Type B pancreatic cell (in vitro differentiated cells): ENCODE measurements around the gene CRYBG2. TPM values are rescaled to one million over a fixed set of nuclear protein-coding genes. Genes with fewer than 3 reads are reported as not detected.
A peak's percentile ranks its signal among the peaks of the same experiment; 100 is the strongest.

Experiments
- DNase-seq: peaks from one replicate; pipeline ENCODE4 v3.0.0; 2021; ENCODE audit warnings: mixed read lengths; ENCODE audit not compliant: unreplicated experiment; ENCODE audit errors: extremely low spot score
- H3K27ac Mint-ChIP-seq: 2 replicates; pipeline ENCODE4 v1.8.0; 2021; ENCODE audit warnings: mild to moderate bottlenecking, mixed read lengths
- H3K27me3 Mint-ChIP-seq: 2 replicates; pipeline ENCODE4 v1.8.0; 2021; ENCODE audit warnings: mixed read lengths
- H3K36me3 Mint-ChIP-seq: 2 replicates; pipeline ENCODE4 v1.8.0; 2021; ENCODE audit warnings: mixed read lengths
- H3K4me1 Mint-ChIP-seq: one replicate; pipeline ENCODE4 v1.8.0; 2021; ENCODE audit warnings: mixed read lengths; ENCODE audit not compliant: unreplicated experiment
- H3K4me3 Mint-ChIP-seq: 2 replicates; pipeline ENCODE4 v1.8.0; 2021; ENCODE audit warnings: mild to moderate bottlenecking, mixed read lengths
- H3K9me3 Mint-ChIP-seq: 2 replicates; pipeline ENCODE4 v1.8.0; 2021; ENCODE audit warnings: mixed read lengths
- total RNA-seq: library from RNA; stranded (reverse); gene quantifications from 2 replicates; pipeline ENCODE4 v1.2.1, GENCODE V29; 2021; ENCODE audit warnings: low replicate concordance
- TF ChIP-seq, protein P1 (sequence below): fragments of 200-600 bp; sonication (generic); conservative IDR thresholded peaks from 2 replicates; pipeline ENCODE4 v1.5.0; 2021; ENCODE audit warnings: antibody characterized with exemption, mild to moderate bottlenecking

The CRYBG2 gene
- total RNA-seq, 1 donor from 2014 or later, result 20.0 TPM

DNA sequence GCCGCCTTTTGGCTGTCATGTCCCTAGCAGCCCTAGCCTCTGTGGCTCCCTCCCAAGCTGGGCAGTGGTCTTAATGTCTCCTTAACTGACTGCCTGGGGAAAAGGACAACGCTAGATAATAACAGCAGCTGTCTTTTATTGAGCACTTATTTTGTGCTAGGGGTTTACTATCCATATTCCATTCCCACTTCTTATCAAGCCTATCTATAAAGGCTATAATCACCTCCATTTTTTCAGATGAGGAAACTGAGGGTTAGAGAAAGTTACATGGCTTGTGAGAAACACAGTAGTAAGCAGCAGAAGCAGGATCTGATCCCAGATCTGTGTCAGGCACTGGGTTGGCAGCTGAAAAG, 67.9 kb downstream of the CRYBG2 start:
- no peaks in the 10 kb centered on the region for H3K27me3 Mint-ChIP-seq
- TF ChIP-seq, protein P1, sequence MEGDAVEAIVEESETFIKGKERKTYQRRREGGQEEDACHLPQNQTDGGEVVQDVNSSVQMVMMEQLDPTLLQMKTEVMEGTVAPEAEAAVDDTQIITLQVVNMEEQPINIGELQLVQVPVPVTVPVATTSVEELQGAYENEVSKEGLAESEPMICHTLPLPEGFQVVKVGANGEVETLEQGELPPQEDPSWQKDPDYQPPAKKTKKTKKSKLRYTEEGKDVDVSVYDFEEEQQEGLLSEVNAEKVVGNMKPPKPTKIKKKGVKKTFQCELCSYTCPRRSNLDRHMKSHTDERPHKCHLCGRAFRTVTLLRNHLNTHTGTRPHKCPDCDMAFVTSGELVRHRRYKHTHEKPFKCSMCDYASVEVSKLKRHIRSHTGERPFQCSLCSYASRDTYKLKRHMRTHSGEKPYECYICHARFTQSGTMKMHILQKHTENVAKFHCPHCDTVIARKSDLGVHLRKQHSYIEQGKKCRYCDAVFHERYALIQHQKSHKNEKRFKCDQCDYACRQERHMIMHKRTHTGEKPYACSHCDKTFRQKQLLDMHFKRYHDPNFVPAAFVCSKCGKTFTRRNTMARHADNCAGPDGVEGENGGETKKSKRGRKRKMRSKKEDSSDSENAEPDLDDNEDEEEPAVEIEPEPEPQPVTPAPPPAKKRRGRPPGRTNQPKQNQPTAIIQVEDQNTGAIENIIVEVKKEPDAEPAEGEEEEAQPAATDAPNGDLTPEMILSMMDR, result no peak
- H3K27ac Mint-ChIP-seq, result no peak overlapping the region
- H3K4me1 Mint-ChIP-seq, result peaks cover 35% of the 10 kb centered on the region
- no peaks in the 10 kb centered on the region for H3K9me3 Mint-ChIP-seq
- H3K4me3 Mint-ChIP-seq, result no peak overlapping the region
- peaks cover 6% of the 10 kb centered on the region for H3K36me3 Mint-ChIP-seq
- DNase-seq, result no peak

DNA sequence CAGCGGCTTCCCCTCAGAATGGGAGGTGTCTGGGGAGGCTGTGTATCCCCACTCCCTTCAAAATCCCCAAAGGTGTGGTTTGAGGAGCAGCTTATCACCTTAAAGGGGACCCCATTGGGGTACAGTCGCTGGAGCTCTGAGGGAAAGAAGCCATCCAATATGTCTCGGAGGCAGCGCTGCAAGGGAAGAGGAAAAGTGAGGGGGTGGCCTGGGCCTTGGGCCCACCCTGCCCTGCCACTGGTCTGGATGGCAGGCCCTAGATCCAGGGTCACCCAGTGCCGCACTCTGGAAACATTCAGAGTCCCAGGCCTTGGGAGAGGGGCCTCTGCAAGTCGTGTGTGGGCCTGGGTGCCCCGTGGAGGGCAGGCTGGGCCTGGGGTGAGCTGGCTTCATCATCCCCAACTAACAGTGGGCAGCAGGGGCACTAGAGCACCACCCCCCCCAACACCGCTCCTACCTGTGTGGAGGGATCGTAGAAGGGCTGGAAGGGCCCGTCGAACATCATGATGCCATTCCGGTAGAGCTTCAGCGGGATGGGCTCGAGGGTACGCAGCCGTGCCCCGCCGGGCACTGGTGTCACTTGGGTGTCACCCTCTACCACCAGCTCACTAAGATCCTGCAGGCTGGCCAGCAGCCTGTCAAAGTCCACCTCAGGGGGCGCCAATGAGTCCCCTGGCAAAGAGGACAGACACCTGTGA, 68.4 kb downstream of the CRYBG2 start:
- no peaks in the 10 kb centered on the region for H3K9me3 Mint-ChIP-seq
- TF ChIP-seq, protein P1, result peak; percentile 65
- H3K4me1 Mint-ChIP-seq, result peaks cover 34% of the 10 kb centered on the region
- no peaks in the 10 kb centered on the region for H3K27me3 Mint-ChIP-seq
- H3K4me3 Mint-ChIP-seq, result no peak overlapping the region
- no peak overlapping the region for H3K27ac Mint-ChIP-seq
- peaks cover 8% of the 10 kb centered on the region for H3K36me3 Mint-ChIP-seq
- DNase-seq, result no peak

DNA sequence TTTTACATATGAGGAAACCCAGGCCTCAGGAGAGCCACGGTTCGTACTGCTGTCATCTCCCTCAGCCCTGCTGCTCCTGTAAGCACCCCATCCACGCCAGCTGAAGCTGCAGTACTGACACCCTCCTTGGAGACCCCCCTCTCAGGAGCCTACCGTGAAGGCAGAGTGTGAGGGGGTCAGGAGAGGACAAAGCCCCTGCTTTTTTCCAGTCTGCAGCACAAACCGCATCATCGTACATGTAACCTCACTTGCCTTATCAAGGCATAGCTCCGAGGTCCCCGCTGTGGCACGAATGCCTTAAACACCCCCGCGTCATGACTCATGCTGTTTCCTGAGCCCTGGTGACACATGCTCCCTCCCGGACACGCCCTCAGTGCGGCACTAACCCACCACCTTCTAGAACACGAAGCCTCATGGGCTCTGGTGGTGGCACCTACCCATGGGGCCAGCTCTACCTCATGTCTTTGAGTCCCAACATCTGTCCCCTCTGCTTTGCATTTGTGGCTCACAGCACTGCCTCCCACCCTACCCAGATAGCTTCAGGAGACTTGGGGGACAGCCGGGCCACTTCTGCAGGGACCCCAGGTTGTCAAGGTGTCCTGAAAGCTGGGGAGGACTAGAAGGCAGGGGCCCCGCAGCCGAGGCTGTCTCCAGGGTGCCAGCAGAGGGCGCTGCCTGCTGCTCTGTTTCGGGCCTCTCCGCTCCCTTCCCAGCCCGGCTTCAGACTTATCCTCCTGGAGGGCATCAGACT, 69.2 kb downstream of the CRYBG2 start:
- H3K27ac Mint-ChIP-seq, result peak overlapping the region; percentile 79
- peaks cover 27% of the 10 kb centered on the region for H3K4me1 Mint-ChIP-seq
- TF ChIP-seq, protein P1, result peak; percentile 89
- no peaks in the 10 kb centered on the region for H3K27me3 Mint-ChIP-seq
- no peak for DNase-seq
- peak overlapping the region; percentile 63 for H3K4me3 Mint-ChIP-seq
- no peaks in the 10 kb centered on the region for H3K9me3 Mint-ChIP-seq
- H3K36me3 Mint-ChIP-seq, result peaks cover 8% of the 10 kb centered on the region

DNA sequence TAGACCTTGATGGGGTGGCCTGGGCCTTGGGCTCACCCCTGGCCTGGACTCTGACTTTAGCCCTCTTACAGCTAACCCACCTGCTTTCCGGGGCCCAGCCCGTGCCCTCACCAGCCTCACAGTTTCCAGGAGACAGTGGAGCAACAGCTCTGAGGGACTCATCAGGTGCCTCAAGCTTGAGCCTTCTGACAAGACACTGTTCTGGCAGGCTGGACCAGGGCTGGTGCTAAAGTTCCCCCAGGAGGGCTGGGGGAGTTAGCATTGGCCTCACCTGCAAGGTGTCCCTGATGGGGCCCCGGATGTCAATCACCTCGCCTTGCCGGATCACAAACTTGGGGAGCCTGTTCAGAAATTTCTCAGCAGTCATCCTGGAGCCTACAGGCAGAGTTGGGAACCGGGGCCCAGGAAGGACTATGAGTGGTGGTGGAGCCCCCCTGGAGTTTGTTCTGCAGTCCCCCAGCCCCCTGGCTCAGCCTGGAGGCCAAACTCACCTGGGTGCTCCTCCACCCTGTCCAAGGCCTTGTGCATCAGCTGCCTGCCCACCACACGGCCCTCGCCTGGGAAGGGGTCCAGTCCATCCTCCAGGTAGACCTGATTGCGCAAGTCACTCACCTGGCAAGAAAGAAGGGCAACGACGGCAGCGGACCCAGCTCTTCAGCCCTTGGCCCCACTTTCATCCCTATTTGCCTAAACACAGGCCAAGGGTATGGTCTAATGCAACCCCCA, 69.9 kb downstream of the CRYBG2 start:
- Mint-ChIP-seq H3K4me3 (no peak overlapping the region), H3K36me3 (peaks cover 8% of the 10 kb centered on the region)

DNA sequence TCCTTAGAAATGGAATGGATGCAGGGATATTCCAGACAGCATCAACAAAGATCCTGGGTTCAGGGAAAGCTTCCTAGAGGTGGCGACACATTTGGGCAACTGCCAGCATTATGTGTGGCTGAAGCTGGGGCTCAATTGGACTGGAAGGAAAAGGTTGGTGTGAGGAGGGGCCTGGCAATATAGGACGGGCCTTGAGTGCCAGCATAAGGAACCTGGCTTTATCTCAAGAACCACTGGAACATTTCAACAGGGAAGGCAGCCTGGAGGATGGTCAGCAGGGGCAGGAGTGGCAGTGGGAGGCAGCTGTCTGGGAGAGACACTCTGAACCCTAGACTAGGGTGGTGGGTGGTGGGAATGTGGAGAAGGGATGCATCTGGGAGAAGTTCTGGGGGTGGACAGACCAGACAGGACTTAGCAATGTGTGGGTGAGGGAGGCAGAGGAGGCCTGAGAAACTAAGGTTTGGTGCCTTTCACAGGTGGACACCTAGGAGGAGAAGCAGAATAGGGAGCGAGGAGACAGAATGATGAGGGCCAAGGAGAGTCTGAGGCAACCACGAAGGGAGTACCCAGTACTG, 70.6 kb downstream of the CRYBG2 start:
- Mint-ChIP-seq H3K27me3 (no peaks in the 10 kb centered on the region), H3K4me3 (no peak overlapping the region), H3K9me3 (no peaks in the 10 kb centered on the region), H3K4me1 (peaks cover 39% of the 10 kb centered on the region), H3K36me3 (peaks cover 8% of the 10 kb centered on the region), H3K27ac (peak overlapping the region; percentile 68)
- TF ChIP-seq, protein P1, result no peak
- no peak for DNase-seq

More for the DNA sequence above, 69.9 kb downstream of the CRYBG2 start:
- no peak for DNase-seq
- TF ChIP-seq, protein P1, result no peak
- Mint-ChIP-seq H3K27ac (peak overlapping the region; percentile 79), H3K9me3 (no peaks in the 10 kb centered on the region), H3K27me3 (no peaks in the 10 kb centered on the region), H3K4me1 (peaks cover 33% of the 10 kb centered on the region)
